IPS DF 6.9 (cell line): Measurements from ENCODE around the gene C10orf120.
A peak's percentile ranks its signal among the peaks of the same experiment; 100 is the strongest.

Experiments
- DNase-seq: peaks from one replicate; pipeline ENCODE4 v3.0.0-alpha.2; 2013; ENCODE audit warnings: low read depth, low spot score
- H3K27ac ChIP-seq: one replicate; pipeline ENCODE4 v1.5.1; 2013; ENCODE audit warnings: low read length, control low read depth
- H3K27me3 ChIP-seq: 2 replicates; pipeline ENCODE4 v1.6.1; 2013; ENCODE audit warnings: mild to moderate bottlenecking, low read length; ENCODE audit not compliant: control insufficient read depth, insufficient read depth
- H3K36me3 ChIP-seq: 2 replicates; pipeline ENCODE4 v1.6.1; 2013; ENCODE audit warnings: low read length; ENCODE audit not compliant: control insufficient read depth, insufficient read depth
- H3K4me1 ChIP-seq: 2 replicates; pipeline ENCODE4 v1.6.1; 2013; ENCODE audit warnings: low read length; ENCODE audit not compliant: control insufficient read depth, insufficient read depth
- H3K4me3 ChIP-seq: 2 replicates; pipeline ENCODE4 v1.5.1; 2013; ENCODE audit warnings: mild to moderate bottlenecking, low read length
- H3K9me3 ChIP-seq: 2 replicates; pipeline ENCODE4 v1.6.1; 2013; ENCODE audit warnings: low read length, inconsistent platforms; ENCODE audit not compliant: control insufficient read depth, insufficient read depth
- WGBS: extraction: QIAGEN DNeasy Blood & Tissue Kit; methylation state at CpG from one replicate; pipeline ENCODE4 v1.1.7; 2013; ENCODE audit warnings: mixed read lengths, missing lambda C conversion rate; ENCODE audit not compliant: insufficient read length, insufficient coverage; 5-methylcytosine and 5-hydroxymethylcytosine counted together

Gene C10orf120

DNA sequence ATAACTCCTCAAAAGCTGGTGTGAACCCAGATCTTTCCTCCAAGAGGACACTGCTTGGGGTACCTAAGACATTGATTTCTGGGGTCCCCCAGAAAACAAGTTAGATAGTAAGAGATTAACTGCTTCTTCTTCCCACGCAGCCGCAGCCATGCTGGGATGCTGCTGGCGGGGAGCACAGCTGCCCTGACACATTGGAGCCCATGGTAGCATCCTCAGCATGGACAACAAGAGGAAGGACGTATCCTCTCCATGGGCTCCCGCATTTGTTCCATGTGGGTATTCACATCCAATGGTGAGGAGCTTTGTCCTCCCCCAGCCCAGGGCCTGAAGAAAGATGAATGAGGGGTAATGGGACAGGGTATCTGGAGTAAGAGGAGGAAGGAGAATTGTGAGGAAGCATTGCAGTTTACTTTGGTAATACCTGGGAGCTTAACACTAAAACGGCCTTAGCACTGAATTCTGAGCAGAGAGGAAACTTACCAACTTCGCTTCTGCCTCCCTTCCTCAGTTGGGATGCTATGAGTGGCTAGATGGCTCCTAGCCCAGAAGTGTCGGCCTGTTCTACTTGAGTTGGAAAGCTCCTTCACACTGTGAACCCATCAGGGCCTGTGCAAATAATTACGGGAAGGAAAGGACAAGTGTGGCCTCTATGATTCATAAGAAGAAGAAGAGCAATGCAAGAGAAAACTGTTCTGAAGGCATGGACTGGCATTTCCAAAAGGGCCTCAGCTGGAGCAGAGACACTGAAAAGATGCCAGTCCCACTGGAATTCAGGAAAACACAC is 43.9 kb downstream of the C10orf120 start:
- no CpG with 5 or more reads among the region's 9 CpGs for WGBS

DNA sequence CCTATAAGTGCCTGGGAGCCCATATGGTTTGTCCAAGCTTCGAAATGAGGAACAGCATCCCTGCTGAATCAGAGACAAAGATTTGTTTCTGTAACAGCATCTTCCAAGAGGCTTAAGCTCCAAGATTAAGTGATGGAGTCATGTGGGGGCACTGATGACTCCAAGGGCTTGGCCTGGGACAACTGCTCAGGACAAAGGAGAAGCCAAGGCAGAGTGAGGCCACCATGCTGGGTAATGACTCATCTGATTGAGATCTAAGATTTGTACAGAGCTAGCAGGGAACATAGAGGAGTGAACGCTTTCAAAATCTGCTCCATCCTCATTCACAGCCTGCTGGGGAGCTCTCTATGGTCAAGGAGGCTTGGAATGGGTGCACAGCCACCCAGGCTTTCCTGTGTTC is 49.3 kb downstream of the C10orf120 start:
- Histone ChIP-seq H3K27me3 (no peaks in the 10 kb centered on the region), H3K4me1 (no peaks in the 10 kb centered on the region), H3K36me3 (no peaks in the 10 kb centered on the region), H3K27ac (no peak overlapping the region), H3K9me3 (no peaks in the 10 kb centered on the region), H3K4me3 (no peak overlapping the region)
- no CpG with 5 or more reads among the region's 2 CpGs for WGBS
- no peak for DNase-seq

More for the DNA sequence above, 43.9 kb downstream of the C10orf120 start:
- H3K27me3 ChIP-seq, result no peaks in the 10 kb centered on the region
- no peaks in the 10 kb centered on the region for H3K36me3 ChIP-seq
- H3K4me1 ChIP-seq, result no peaks in the 10 kb centered on the region
- no peak overlapping the region for H3K27ac ChIP-seq
- H3K4me3 ChIP-seq, result no peak overlapping the region
- no peaks in the 10 kb centered on the region for H3K9me3 ChIP-seq
- no peak for DNase-seq

DNA sequence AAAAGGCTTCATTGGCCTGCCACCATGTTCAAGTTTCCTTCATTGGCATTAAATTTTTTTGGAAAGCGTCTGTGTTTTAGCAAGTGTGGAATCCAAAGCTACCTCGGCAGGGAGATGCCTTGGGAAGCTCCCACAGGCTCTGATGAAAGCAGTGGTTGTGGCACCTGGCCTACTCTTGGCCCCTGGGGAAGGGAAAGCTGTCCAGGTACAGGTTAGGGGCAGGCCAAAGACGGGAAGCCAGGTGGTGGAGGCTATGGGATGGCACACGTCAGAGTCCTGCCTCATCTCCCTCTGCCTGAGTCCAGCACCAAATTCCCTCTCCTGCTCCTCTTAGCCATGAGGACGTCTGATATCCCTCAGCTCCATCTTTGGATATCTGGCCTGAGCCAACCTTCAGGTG is 49.7 kb downstream of the C10orf120 start:
- Histone ChIP-seq H3K27ac (no peak overlapping the region), H3K9me3 (no peaks in the 10 kb centered on the region), H3K4me3 (no peak overlapping the region), H3K36me3 (no peaks in the 10 kb centered on the region), H3K4me1 (no peaks in the 10 kb centered on the region), H3K27me3 (no peaks in the 10 kb centered on the region)
- no peak for DNase-seq
- WGBS, result no CpG with 5 or more reads among the region's 5 CpGs

- Histone ChIP-seq H3K4me3 (no peak overlapping the region), H3K27me3 (no peaks in the 10 kb centered on the region), H3K36me3 (no peaks in the 10 kb centered on the region), H3K9me3 (no peaks in the 10 kb centered on the region), H3K4me1 (no peaks in the 10 kb centered on the region), H3K27ac (no peak overlapping the region)
- DNase-seq, result peak; percentile 47
- no CpG with 5 or more reads among the region's 10 CpGs for WGBS
Observed at GRCh38 chr10:122648599-122649428, 50.8 kb downstream of the C10orf120 start.
